ENCODE data around the gene MYBPC2. TPM values are rescaled to one million over a fixed set of nuclear protein-coding genes. Genes with fewer than 3 reads are reported as not detected.

Gene MYBPC2
- total RNA-seq, 1 donor, result not detected

DNA sequence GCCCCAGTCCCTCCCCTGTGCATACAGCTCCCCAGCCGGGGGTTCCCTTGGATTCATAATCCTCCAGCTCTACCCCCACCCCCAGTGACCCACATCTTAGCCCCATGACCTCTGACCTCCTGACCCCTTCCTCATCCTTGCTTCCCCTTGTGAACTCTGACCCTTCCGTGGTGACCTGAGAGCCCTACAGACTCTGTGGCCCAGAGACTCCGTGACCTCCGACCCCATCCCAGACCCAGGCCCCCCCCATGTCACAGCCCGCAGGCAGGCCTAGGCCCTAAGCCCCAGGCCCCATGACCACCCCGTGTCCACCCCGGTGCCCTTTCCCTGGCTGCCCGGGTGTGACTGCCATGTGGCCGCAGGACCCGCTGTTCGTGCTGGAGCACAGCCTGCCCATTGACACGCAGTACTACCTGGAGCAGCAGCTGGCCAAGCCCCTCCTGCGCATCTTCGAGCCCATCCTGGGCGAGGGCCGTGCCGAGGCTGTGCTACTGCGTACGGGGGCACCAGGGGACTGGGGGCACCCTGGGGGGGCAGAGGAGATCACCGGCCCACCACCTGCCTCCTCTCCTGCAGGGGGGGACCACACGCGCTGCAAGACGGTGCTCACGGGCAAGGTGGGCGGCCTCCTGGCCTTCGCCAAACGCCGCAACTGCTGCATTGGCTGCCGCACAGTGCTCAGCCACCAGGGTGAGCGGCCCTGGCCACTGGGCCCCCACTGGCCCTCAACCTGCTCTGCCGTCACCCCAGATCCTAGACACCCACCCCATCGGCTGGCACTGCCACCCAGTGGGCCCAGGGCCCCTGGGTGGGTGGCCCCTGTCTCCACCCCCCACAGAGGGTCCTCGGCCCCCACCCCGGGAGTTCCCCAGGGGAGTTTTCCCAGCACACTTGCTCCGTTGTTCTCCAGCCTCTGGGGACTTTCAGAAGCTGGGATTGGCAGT lies 16.4 kb upstream of the MYBPC2 start:
- TF ChIP-seq, protein P1, sequence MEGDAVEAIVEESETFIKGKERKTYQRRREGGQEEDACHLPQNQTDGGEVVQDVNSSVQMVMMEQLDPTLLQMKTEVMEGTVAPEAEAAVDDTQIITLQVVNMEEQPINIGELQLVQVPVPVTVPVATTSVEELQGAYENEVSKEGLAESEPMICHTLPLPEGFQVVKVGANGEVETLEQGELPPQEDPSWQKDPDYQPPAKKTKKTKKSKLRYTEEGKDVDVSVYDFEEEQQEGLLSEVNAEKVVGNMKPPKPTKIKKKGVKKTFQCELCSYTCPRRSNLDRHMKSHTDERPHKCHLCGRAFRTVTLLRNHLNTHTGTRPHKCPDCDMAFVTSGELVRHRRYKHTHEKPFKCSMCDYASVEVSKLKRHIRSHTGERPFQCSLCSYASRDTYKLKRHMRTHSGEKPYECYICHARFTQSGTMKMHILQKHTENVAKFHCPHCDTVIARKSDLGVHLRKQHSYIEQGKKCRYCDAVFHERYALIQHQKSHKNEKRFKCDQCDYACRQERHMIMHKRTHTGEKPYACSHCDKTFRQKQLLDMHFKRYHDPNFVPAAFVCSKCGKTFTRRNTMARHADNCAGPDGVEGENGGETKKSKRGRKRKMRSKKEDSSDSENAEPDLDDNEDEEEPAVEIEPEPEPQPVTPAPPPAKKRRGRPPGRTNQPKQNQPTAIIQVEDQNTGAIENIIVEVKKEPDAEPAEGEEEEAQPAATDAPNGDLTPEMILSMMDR (IDR thresholded peaks at IDR 0.05; ENCODE audit: insufficient read depth, low read depth, low read length), result no peak
- DNase-seq (ENCODE audit: low read depth), result no peak
- H3K4me3 ChIP-seq (ENCODE audit: low read depth, low read length), result no peak overlapping the region

DNA sequence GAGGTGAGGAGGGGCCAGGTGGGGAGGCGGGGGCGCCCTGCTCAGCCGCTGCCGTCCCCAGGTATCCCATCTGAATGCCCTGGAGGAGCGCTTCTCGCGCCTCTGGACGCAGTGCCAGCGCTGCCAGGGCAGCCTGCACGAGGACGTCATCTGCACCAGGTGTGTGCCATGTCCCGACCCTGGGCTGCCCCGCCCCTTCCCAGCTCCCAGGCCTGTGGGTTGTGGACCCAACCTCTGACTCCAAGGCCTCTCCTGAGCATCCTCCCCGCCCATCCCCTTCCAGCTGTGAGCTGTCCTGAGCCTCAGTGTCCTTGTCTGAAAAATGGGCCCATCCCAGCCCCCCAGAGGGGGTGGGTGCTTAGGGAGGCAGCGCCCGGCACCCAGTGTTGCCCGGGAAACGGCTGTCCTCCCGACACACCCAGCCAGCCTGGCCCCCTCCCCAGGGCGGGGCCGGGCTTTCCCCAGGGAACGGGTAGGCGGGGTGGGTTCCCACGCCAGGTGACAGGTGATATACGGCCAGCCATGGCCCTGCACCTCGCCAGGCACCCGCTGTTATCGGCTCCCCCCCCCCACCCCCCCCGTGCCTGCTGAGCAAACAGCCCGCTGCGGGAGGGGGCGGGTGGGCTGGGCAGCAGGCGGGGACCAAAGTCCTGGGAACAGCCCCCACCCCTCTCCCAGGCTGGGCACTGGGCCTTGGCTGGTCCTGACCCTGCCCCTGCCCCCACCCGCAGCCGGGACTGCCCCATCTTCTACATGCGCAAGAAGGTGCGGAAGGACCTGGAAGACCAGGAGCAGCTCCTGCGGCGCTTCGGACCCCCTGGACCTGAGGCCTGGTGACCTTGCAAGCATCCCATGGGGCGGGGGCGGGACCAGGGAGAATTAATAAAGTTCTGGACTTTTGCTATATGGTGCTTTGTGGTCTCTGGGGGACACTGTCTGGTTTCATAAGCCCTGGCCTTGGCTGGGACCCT lies 15.3 kb upstream of the MYBPC2 start:
- TF ChIP-seq, protein P1 (IDR thresholded peaks at IDR 0.05; ENCODE audit: insufficient read depth, low read depth, low read length), result no peak
- no peak overlapping the region for H3K4me3 ChIP-seq (ENCODE audit: low read depth, low read length)
- DNase-seq (ENCODE audit: low read depth), result no peak

DNA sequence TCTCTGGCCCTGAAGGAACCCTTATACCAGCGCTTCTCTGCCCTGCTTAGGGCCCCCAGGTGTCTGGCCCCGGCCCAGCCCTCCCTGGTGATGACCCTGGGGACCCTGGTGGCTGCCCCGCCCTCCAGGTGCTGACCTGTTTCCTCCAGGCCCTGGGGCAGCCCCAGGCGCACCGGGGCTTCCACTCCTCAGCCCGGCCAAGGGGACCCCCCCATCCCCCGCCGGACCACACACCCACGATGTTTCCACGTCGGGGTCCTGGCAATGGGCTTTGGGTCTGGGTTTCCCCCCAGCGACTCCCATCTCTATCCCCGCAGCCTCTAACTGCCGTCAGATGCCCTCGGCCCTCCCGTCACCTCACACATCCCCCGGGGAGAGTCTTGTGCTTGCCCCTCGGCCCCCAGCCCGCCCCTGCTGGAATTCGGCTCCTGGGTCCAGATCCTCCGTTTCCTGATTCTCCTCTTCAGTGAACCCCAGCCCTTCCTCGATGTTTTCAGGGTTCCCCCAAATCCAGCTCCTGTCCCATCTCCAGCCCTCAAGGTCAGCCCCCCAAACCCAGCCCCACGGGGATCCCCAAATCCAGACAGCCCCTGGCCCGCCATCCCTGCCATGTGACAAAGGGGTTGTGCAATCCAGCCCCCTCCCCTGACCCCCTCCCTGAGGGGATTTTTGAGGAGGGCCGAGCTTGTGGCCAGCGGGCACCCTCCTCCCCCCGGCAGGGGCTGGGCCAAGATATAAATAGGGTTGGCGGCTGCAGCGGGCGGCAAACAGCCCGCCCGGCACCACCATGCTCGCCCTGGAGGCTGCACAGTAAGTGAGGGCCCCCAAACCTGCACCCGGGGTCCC lies 14.3 kb upstream of the MYBPC2 start, which contains the start of gene SPIB:
Gene SPIB (plus strand): TSS at position 763 of the 846 bp plus-strand sequence. CDS start 25 bp downstream, at position 788.
- no peak for DNase-seq (ENCODE audit: low read depth)
- TF ChIP-seq, protein P1 (IDR thresholded peaks at IDR 0.05; ENCODE audit: insufficient read depth, low read depth, low read length), result no peak
- no peak within 1 kb of the TSS for H3K4me3 ChIP-seq (ENCODE audit: low read depth, low read length)

DNA sequence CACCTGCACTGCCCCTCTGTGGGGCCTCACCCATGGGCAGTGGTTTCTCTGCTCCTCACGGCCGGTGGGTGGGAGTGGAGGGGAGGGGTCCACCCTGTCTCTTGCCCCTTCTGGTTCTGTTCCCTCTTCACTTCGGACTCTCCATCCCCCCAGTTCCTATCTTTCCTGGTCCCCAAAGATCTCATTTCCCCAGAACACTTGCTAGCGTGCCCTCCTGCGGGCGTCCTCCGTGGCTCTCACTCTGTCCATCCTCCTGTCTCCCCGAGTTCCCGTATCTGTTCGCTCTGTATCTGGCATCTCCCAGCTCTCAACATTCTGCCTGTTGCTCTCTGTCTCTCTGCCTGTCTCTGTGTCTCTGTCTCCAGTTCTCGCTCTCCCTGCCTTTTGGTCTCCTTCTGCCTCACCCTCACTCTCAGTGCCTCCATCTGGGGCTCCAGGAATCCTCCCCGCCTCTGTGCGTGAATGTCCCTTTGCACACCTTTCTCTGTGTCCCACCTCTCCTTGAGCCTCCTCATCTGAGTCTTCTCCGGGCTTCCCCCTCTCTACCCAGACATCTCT lies 13.6 kb upstream of the MYBPC2 start:
- no peak for DNase-seq (ENCODE audit: low read depth)
- H3K4me3 ChIP-seq (ENCODE audit: low read depth, low read length), result no peak overlapping the region
- TF ChIP-seq, protein P1 (IDR thresholded peaks at IDR 0.05; ENCODE audit: insufficient read depth, low read depth, low read length), result no peak

DNA sequence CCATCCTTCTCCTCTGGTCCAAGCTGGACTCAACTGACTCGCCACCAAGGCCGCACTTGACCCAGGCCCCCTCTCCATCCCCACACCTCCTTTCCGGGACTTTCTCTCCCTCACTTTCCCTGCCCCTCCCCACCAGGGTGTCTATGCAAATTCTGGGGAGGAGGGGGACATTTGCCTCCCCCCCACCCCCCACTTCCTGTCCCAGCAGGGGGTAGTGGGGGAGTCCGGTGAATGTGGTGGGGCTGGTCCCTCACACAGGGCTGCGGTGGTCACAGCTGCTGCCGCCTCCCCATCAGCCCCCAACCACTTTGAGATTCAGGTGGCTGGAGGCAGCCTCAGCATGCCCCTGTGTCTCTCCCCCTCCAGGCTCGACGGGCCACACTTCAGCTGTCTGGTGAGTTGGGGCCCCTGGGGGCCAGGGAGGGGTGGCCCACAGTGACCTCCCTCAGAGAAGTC lies 13.1 kb upstream of the MYBPC2 start:
- no peak for DNase-seq (ENCODE audit: low read depth)
- H3K4me3 ChIP-seq (ENCODE audit: low read depth, low read length), result no peak overlapping the region
- TF ChIP-seq, protein P1 (IDR thresholded peaks at IDR 0.05; ENCODE audit: insufficient read depth, low read depth, low read length), result no peak

Measured in fibroblast of villous mesenchyme (primary cell).